ENCODE results near the gene KIF16B.

GRCh38 chr20:16616317-16616716, 43.1 kb upstream of the KIF16B start:
- TF ChIP-seq POLR2A (IDR thresholded peaks at IDR 0.05): no peak
- TF ChIP-seq, protein P1, sequence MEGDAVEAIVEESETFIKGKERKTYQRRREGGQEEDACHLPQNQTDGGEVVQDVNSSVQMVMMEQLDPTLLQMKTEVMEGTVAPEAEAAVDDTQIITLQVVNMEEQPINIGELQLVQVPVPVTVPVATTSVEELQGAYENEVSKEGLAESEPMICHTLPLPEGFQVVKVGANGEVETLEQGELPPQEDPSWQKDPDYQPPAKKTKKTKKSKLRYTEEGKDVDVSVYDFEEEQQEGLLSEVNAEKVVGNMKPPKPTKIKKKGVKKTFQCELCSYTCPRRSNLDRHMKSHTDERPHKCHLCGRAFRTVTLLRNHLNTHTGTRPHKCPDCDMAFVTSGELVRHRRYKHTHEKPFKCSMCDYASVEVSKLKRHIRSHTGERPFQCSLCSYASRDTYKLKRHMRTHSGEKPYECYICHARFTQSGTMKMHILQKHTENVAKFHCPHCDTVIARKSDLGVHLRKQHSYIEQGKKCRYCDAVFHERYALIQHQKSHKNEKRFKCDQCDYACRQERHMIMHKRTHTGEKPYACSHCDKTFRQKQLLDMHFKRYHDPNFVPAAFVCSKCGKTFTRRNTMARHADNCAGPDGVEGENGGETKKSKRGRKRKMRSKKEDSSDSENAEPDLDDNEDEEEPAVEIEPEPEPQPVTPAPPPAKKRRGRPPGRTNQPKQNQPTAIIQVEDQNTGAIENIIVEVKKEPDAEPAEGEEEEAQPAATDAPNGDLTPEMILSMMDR (IDR thresholded peaks at IDR 0.05): no peak

Data from uterus (tissue), 2 donors.